ENCODE data around the gene BCAS2.

Gene BCAS2

DNA sequence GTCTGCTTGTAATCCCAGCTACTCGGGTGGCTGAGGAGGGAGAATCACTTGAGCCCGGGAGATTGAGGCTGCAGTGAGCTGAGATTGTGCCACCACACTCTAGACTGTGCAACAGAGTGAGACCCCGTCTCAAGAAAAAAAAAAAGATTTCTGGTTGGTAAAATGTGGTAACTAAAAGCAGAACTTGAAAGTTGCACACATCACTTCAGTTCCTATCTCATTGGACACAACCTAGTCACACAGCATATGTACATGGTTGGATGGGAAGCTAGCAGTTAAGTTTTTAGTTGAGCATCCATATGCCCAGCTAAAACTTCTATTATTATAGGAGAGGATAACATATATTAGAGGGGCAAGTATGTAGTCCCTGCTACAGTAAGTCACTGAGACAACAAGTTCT lies 22.1 kb downstream of the BCAS2 start:
- DNase-seq (ENCODE audit: low read depth, low spot score): no peak

DNA sequence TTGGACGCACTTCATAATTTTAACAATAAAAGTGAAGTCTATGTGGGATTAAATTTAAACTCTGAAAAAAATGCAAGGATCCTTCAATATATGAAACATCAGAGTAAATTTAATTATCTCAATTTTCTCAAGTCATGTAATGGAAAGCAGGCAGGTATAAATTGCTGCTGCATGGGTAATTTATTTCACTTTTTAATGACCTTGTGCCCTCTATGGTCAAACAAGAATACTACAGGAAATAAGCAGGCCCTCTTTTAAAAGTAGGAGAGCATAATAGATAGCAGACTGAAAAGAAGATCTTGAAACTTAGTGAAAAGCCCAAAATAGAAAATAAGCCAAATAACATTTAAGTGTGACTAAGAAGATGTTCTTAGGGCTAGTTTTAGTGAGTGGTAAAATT lies 22.9 kb downstream of the BCAS2 start:
- DNase-seq (ENCODE audit: low read depth, low spot score): no peak

DNA sequence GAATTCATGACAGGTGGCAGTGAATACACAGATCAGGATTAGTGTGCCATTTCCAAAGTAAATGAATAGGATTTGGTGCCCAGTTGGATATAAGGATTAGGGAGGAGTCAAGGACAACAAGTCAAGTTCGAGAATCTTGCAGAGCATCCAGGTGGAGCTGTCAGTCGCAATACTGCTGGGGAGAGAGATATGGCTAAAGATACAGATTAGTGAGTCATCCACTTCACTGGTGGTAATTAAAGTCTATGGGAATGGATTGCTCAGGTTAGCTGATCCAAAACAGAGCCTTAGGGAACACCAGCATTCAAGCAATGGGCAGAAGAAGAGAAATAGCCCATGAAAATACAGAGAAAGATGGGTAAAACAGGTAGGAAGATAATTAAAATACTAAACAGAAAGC lies 26.8 kb downstream of the BCAS2 start:
- DNase-seq (ENCODE audit: low read depth, low spot score): no peak

DNA sequence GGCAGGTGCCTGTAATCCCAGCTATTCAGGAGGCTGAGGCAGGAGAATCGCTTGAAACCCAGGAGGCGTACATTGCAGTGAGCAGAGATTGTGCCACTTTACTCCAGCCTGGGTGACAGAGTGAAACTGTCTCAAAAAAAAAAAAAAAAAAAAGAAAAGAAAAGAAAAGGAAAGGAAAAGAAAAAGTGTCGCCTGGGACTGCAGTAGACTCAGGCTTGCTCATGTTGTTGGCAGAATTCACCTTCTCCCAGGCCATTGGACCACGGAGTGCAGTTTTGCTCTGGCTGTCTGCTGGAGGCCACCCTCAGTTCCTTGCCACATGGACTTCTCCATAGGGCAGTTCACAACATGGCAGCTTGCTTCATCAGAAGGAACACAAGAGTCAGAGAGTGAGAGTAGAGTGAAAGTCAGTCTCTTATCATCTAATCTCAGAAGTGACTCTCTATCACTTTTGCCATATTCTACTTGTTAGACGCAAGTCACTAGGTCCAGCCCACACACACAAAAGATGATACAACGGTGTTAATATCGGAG lies 29.2 kb downstream of the BCAS2 start:
- DNase-seq (ENCODE audit: low read depth, low spot score): no peak

DNA sequence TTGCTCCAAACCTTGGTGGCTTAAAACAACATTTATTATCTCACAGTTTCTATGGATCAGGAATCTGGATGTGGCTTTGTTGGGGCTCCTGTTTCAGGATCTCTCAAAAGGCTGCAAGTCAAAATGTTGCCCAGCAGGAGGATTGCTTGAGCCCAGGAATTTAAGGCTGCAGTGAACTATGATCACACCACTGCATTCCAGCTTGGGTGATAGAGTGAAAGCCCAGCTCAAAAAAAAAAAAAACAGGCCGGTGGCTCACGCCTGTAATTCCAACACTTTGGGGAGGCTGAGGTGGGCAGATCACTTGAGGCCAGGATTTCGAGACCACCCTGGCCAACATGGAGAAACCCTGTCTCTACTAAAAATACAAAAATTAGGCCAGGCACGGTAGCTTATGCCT lies 30.0 kb downstream of the BCAS2 start:
- DNase-seq (ENCODE audit: low read depth, low spot score): no peak

DNA sequence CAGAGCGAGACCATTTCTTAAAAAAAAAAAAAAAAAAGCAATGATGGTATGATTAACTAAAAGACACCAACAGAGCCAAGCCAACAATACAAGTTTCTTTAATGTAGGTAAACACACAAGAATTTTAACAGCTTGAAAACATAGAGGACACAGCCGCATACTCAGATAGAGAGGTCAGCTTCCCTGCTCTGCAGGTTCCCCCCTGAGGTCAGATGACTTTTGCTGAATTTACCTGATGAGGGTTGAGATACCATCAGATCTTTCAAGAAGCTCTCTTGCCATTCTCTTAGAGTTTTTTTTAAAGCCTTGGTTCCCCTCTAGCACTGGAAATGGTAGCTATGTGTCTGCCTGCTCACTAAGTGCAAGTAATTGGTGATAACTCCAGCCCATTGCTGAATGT lies 31.1 kb downstream of the BCAS2 start:
- no peak for DNase-seq (ENCODE audit: low read depth, low spot score)

DNA sequence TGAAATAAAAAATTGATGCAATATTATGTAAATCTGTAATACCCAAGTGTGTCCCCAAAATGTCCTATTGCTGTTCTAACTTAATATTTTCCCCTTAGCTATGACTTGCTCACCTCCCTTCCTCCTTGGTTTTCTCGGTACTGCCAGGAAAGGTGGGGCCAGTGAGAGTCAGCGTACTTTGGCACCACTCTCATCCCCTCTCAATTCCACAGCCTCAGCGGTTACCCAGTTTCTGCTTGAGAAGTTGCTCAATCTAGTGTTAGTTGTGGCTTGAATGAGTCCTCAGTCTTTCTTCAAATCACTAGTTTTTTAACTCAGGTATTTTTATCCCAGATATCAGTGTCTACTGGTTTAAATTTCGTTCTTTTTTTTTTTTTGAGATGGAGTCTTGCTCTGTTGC lies 32.3 kb downstream of the BCAS2 start:
- no peak for DNase-seq (ENCODE audit: low read depth, low spot score)

DNA sequence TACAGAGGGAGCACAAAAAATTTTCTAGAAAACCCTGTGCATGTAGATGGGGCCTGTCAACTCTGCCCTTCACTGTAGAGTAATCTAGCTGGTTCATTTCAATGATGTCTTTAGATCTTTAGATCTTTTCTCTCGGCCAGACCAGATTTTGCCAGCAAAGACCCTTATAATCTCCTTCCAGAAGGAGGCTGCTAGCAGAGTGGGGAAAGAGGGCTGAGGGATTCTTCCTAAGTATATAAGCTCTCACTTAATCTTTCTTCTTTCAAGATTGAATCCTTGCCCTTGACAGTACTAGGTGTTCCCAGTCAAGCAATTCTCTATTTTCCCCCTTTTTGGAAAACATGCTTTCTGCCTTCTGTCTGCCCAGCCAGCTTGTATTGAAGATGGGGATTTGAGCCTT lies 34.3 kb downstream of the BCAS2 start:
- no peak for DNase-seq (ENCODE audit: low read depth, low spot score)

DNA sequence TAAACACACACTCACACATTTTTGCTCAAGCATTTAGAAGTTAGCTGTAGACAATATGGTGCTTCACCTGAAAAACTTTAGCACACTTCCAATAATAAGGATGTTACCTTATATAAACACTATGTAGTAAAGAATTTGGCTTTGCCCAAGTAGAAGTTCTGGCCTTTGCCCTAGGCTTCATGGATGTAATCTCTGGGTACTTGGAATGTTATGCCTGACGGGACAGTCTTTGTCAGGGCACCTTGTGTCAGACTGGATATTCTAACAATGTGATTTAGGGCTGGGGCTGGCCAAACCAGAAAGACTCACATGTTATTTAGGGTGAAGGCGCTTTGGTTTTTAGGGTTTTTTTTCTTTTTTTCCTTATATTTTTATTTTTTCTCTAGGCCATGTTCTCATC lies 35.6 kb downstream of the BCAS2 start:
- DNase-seq (ENCODE audit: low read depth, low spot score): no peak

DNA sequence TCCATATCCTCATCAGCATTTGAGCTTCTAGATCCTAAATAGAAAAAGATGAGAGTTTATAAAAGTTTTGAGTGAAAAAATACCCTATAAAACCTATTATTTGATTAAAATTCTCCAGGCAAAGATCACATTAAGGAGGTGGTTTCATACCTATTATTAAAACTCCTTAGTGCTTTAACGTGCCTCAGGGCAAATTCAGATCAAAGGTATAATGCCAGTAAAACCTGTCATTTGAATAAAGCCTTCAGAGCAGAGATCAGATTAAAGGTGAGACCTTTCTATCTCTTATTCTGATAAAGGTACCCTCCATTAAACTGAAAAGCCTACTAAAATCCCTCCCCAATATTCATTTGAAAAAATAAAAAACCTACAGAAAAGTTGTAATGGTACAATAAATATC lies 36.1 kb downstream of the BCAS2 start:
- DNase-seq (ENCODE audit: low read depth, low spot score): no peak

DNA sequence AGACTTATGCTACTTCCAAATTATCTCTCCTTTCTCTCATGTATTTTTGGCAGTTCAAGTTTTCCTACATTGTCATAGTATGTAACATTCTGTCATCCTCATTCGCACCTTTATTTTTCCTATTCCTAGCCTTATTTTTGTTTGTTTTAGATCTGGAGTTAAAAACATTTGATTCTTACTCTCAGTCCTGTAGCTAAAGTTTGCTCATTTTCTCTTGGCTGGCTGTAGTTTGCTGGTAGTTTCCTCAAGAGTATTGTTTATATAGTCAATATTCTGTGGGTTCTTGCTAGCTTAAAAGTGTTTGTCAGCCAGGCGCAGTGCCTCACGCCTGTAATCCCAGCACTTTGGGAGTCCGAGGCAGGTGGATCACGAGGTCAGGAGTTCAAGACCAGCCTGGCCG lies 40.6 kb downstream of the BCAS2 start:
- DNase-seq (ENCODE audit: low read depth, low spot score): no peak

DNA sequence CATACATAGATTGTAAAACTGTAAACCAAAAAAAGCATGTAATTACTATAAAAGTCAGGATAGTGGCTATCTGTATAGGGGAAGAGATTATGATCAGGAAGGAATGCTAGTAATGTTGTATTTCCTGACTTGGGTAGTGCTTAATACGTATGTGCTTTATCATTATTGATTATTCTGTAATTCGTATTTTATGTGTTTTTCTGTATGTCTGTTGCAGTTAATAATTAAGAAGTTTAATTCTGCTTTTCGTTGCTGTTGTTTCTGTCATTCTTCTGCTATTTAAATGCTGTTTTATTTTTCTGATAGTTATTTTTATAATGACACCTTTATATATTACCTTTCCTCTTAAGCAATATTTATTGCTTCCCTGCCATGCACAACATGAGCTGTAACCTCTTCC lies 41.1 kb downstream of the BCAS2 start:
- no peak for DNase-seq (ENCODE audit: low read depth, low spot score)

DNA sequence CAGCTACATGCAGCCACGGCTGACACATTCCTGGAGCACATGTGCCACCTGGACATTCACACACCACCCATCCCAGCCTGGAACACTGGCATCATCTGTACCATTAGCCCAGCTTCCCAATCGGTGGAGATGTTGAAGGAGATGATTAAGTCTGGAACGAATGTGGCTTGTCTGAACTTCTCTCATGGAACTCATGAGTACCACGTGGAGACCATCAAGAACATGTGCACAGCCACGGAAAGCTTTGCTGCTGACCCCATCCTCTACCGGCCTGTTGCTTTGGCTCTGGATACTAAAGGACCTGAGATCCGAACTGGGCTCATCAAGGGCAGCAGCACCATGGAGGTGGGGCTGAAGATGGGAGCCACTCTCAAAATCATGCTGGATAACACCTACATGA lies 45.4 kb downstream of the BCAS2 start:
- no peak for DNase-seq (ENCODE audit: low read depth, low spot score)

DNA sequence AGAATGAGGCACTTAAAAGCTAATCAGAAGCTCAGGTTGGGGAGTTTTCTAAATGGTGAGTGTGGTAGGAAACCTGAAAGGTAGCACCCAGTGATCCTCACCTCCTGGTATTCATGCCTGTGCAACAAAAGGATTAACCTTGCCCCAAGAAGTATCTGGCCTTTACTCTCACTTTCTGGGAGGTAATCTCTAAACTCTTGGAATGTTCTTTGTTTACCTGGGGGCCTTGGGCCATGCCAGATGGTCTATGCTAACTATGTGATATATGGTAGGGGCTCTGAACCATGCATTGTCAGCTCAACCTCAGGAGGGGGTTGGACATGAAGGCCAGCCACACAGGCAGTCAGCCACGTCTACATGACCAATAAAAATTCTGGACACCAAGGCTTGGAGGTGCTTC lies 46.0 kb downstream of the BCAS2 start:
- no peak for DNase-seq (ENCODE audit: low read depth, low spot score)

DNA sequence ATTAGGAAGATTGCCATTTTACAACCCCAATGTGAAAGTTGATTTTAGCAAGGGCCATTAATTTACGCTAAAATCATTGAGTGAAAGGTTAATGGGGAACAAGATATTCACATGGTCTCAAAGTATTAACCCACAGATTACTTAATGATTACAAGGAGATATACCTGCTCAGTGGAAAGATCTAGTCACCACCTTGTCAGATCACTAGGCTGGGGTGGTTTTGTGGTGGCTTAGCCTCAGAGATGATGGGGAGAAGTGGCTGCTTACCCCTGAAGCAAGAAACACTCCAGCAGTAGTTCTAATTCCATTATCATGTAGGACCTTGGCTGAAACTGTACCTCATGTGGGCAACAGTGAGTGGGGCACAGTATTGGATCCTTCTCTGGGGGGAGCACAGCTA lies 50.3 kb downstream of the BCAS2 start:
- DNase-seq (ENCODE audit: low read depth, low spot score): no peak

DNA sequence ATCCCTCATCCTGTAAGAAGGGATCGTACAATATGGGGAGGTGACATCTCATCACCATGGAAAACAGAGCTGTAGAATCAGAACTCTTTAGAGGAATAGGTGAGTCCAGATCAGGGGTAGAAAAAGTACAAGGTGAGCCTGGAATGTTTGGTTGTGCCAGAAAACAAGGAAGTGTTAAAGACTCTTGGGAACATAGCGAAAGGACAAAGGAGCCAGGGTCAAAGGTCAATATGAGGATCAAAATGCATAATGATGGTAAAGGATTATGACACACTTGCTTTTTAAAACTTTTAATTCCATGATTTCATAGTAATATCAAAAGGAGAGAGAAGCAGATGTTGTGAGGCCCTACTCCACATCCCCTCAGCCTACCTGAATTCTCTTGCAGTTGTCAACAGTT lies 51.2 kb downstream of the BCAS2 start:
- DNase-seq (ENCODE audit: low read depth, low spot score): no peak

DNA sequence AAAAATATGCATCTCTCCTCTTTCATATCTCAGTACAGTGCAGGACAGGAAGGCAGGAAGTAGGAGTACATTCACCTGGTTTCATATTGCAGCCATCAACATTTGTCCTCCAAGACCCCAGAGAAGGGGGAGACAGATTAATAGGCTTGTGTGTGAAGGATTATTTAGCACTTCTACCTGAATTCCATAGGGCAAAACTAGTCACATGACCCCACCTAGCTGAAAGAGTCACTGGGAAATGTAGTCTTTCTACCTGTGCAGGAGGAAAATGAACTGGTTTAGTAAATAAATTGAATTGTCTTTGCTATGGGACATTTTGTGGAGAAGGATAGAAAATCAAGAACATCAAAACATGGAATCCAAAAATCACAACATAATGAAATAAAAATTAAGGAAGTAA lies 56.5 kb downstream of the BCAS2 start:
- DNase-seq (ENCODE audit: low read depth, low spot score): no peak

DNA sequence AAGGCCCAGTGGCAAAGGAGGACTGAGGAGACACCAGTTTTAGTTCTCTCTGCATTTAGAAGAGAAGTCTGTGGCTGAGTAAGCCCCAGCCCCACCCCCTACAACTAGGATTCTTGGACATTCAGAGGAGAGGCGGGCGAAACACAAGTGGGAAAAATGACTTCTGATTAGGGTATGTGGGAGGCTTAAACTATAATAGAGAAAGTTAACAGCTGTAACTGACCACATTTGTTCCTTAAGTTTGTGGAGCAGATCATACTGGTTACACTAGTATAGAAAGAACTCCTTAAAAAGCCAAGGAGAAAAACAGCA lies 59.2 kb downstream of the BCAS2 start:
- DNase-seq (ENCODE audit: low read depth, low spot score): no peak

DNA sequence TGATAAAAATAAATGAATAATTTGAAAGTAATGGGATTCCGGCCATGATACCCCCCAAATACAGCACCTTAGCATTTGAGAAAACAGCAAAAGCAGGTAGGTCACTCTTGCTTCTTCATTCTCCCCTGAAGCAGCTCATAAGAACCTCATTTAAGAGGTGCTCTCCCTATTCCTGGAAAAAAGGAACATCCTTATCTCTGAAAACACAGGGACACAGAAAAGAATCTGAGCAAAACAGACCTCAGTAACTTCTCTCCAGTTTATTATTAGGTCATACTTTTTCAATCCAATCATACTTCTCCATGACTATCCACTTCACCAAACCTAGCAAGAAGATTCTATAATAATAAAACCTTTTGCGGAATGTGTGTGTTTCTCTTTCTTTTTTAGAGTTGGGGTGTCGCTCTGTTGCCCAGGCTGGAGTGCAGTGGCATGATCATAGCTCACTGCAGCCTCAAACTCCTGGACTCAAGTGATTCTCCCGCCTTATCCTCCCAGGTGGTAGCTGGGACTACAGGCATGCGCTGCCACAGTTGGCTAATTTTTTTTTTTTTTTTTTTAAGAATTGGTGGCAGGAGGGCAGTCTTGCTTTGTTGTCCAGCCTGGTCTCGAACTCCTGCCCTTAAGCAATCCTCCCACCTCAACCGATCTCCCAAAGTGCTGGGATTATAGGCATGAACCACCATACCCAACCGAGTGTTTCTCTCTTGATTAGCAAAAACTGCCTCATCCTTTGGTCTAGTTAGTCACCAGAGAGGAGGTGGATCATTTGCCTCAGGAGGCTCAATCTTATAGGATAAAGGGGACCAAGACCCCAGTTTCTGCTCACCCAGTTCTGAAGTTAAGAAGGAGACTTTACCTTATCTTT lies 59.8 kb downstream of the BCAS2 start:
- DNase-seq (ENCODE audit: low read depth, low spot score): no peak
